SH-SY5Y (cell line): ENCODE results near the gene SLFN13.

Experiments
- GATA2 ChIP-seq: IDR thresholded peaks from 2 replicates; pipeline ENCODE4 v1.6.1; 2011; ENCODE audit warnings: mild to moderate bottlenecking, low read depth, low read length
- GATA3 ChIP-seq: IDR thresholded peaks from 2 replicates; pipeline ENCODE4 v1.6.1; 2011; ENCODE audit warnings: low read depth, mild to moderate bottlenecking, low read length, moderate library complexity

DNA sequence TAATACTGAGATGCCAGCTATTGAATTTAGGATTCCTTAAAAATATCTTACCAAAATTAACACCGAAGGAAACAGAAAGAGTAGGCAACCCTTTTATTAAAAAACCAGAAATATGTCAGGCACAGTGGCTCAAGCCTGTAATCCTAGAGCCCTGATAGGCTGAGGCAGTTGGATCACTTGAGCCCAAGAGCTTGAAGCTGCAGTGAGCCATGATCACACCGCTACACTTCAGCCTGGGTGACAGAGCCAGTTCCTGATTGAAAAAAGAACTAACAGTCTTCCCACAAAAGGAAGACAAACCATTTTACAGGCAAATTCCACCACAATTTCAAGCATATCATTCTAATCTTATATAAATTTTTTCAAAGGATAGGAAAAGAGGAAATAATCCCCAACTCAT lies 31.9 kb downstream of the SLFN13 start:
- TF ChIP-seq GATA3 (no peak), GATA2 (no peak)
